Measurements from ENCODE around the gene ALOX12. TPM values are rescaled to one million over a fixed set of nuclear protein-coding genes. Genes with fewer than 3 reads are reported as not detected.
A peak's percentile ranks its signal among the peaks of the same experiment; 100 is the strongest.

The ALOX12 gene
- total RNA-seq, 2 experiments from 2014 or later: not detected

- H3K27ac ChIP-seq (ENCODE audit: low read depth, low read length, poor library complexity, severe bottlenecking): no peak within 1 kb of the TSS
- no peaks in the 10 kb centered on the region for H3K79me2 ChIP-seq (ENCODE audit: insufficient read depth, low read depth, low read length)
- no peak for TF ChIP-seq CTCF (conservative IDR thresholded peaks at IDR 0.05; ENCODE audit: low read length)
- no peak for TF ChIP-seq EZH2phosphoT487 (IDR thresholded peaks at IDR 0.05; ENCODE audit: borderline replicate concordance, low read depth, low read length)
- no peaks in the 10 kb centered on the region for H3K9me3 ChIP-seq (ENCODE audit: low read length)
- H3K4me3 ChIP-seq (ENCODE audit: low read depth, low read length, poor library complexity, severe bottlenecking): no peak within 1 kb of the TSS
- H3K9me2 ChIP-seq (ENCODE audit: insufficient read depth, low read length): no peaks in the 10 kb centered on the region
- peak within 1 kb of the TSS; percentile 20; the same call in 1 of the 2 replicates for H3K4me2 ChIP-seq (ENCODE audit: low read length)
- no TSS peak for BruUV-seq (replicated peaks)
- ChIA-PET POLR2A (no interaction called here), CTCF (ENCODE audit: unreplicated experiment) (no interaction called here)
- H4K20me1 ChIP-seq (ENCODE audit: insufficient read depth, low read length): no peaks in the 10 kb centered on the region
- H3K4me1 ChIP-seq (ENCODE audit: insufficient read depth, low read length, poor library complexity, severe bottlenecking): peaks cover 30% of the 10 kb centered on the region
- H3K36me3 ChIP-seq (ENCODE audit: insufficient read depth, low read length): no peaks in the 10 kb centered on the region
- intact Hi-C loops (cut with micrococcal nuclease; ENCODE audit: unreplicated experiment): no loop called here
- no peak for DNase-seq (ENCODE audit: low spot score)
- H2AFZ ChIP-seq (ENCODE audit: low read length): no peak within 1 kb of the TSS
These were observed 47.8 kb downstream of the ALOX12 start, which contains the start of gene SLC16A11 for GRCh38 chr17:7043497-7044198. Gene SLC16A11 (minus strand): TSS chr17:7044092. CDS start chr17:7043513, 579 bp downstream.

GRCh38 chr17:7045492-7046126 is 49.8 kb downstream of the ALOX12 start:
- H4K20me1 ChIP-seq (ENCODE audit: insufficient read depth, low read length): no peaks in the 10 kb centered on the region
- CTCF ChIA-PET (ENCODE audit: unreplicated experiment): interaction anchor here (1.4 to 1.6 kb wide), 2 partner anchors 92 to 132 kb away, joined by 4 to 8 read pairs; no protein-coding TSS in a partner anchor
- no peak overlapping the region for H3K27ac ChIP-seq (ENCODE audit: low read depth, low read length, poor library complexity, severe bottlenecking)
- no peaks in the 10 kb centered on the region for H3K36me3 ChIP-seq (ENCODE audit: insufficient read depth, low read length)
- H3K9me2 ChIP-seq (ENCODE audit: insufficient read depth, low read length): no peaks in the 10 kb centered on the region
- H3K4me3 ChIP-seq (ENCODE audit: low read depth, low read length, poor library complexity, severe bottlenecking): no peak overlapping the region
- BruUV-seq (replicated peaks): no TSS peak
- TF ChIP-seq CTCF (conservative IDR thresholded peaks at IDR 0.05; ENCODE audit: low read length): peak; percentile 98
- no peak for TF ChIP-seq EZH2phosphoT487 (IDR thresholded peaks at IDR 0.05; ENCODE audit: borderline replicate concordance, low read depth, low read length)
- peak; percentile 74 for DNase-seq (ENCODE audit: low spot score)
- peak overlapping the region; percentile 62; the same call in 1 of the 2 replicates for H3K4me2 ChIP-seq (ENCODE audit: low read length)
- no peaks in the 10 kb centered on the region for H3K79me2 ChIP-seq (ENCODE audit: insufficient read depth, low read depth, low read length)
- H3K9me3 ChIP-seq (ENCODE audit: low read length): no peaks in the 10 kb centered on the region
- peak overlapping the region; percentile 83; the same call in 1 of the 2 replicates for H2AFZ ChIP-seq (ENCODE audit: low read length)
- POLR2A ChIA-PET: interaction anchor here (0.6 to 1.2 kb wide), 3 partner anchors 10 to 301 kb away, joined by 3 to 5 read pairs (median 3); partner anchors contain the start of gene SLC16A13
- H3K4me1 ChIP-seq (ENCODE audit: insufficient read depth, low read length, poor library complexity, severe bottlenecking): peaks cover 19% of the 10 kb centered on the region
- intact Hi-C loops (cut with micrococcal nuclease; ENCODE audit: unreplicated experiment): loop anchor here (1.0 to 5.0 kb wide), 3 partner anchors 91 to 252 kb away; no protein-coding TSS in a partner anchor
